MM.1S (cell line): Measurements from ENCODE around the gene SLC22A3.
A peak's percentile ranks its signal among the peaks of the same experiment; 100 is the strongest.
"Not testable (repeated sequence)": the region's sequence is repeated elsewhere in the genome, so short reads cannot be mapped to it uniquely, and the experiment has no call there.

Experiments
- DNase-seq: peaks from one replicate; pipeline ENCODE4 v3.0.0-alpha.2; 2015
- H2AFZ ChIP-seq: fragments of 300-600 bp; sonication (generic); 2 replicates; pipeline ENCODE4 v1.6.0; 2016; ENCODE audit warnings: antibody characterized with exemption, low read length
- H3F3A ChIP-seq: fragments of 300-600 bp; sonication (generic); 2 replicates; pipeline ENCODE4 v1.6.1; 2016; ENCODE audit warnings: mild to moderate bottlenecking, antibody characterized with exemption, low read length, moderate library complexity, mixed read lengths; ENCODE audit not compliant: insufficient read depth
- H3K27ac ChIP-seq: fragments of 300-600 bp; sonication (generic); 2 replicates; pipeline ENCODE4 v1.5.1; 2016; ENCODE audit warnings: mild to moderate bottlenecking, low read length
- H3K27me3 ChIP-seq: fragments of 300-600 bp; sonication (generic); replicated peaks from 2 replicates; pipeline ENCODE4 v1.6.0; 2016; ENCODE audit warnings: low read length; ENCODE audit not compliant: insufficient read depth
- H3K36me3 ChIP-seq: fragments of 300-600 bp; sonication (generic); replicated peaks from 2 replicates; pipeline ENCODE4 v1.6.1; 2016; ENCODE audit warnings: mild to moderate bottlenecking, low read length, mixed read lengths; ENCODE audit not compliant: insufficient read depth
- H3K4me1 ChIP-seq: fragments of 300-600 bp; sonication (generic); 2 replicates; pipeline ENCODE4 v1.6.1; 2016; ENCODE audit warnings: low read length, mixed read lengths
- H3K4me2 ChIP-seq: fragments of 300-600 bp; sonication (generic); 2 replicates; pipeline ENCODE4 v1.6.0; 2016; ENCODE audit warnings: low read depth, low read length
- H3K4me3 ChIP-seq: fragments of 300-600 bp; sonication (generic); 2 replicates; pipeline ENCODE4 v1.5.1; 2016; ENCODE audit warnings: low read length, mixed read lengths
- H3K79me2 ChIP-seq: fragments of 300-600 bp; sonication (generic); 2 replicates; pipeline ENCODE4 v1.6.1; 2016; ENCODE audit warnings: mixed run types, low read length, mixed read lengths
- H3K9ac ChIP-seq: fragments of 300-600 bp; sonication (generic); 2 replicates; pipeline ENCODE4 v1.6.1; 2016; ENCODE audit warnings: low read length, mixed read lengths
- H3K9me2 ChIP-seq: fragments of 300-600 bp; sonication (generic); replicated peaks from 2 replicates; pipeline ENCODE4 v1.6.1; 2016; ENCODE audit warnings: mild to moderate bottlenecking, low read length, mixed read lengths; ENCODE audit not compliant: insufficient read depth
- H3K9me3 ChIP-seq: fragments of 300-600 bp; sonication (generic); replicated peaks from 2 replicates; pipeline ENCODE4 v1.6.1; 2016; ENCODE audit warnings: mild to moderate bottlenecking, low read length, mixed read lengths; ENCODE audit not compliant: insufficient read depth
- H4K20me1 ChIP-seq: fragments of 300-600 bp; sonication (generic); 2 replicates; pipeline ENCODE4 v1.6.1; 2016; ENCODE audit warnings: mild to moderate bottlenecking, low read length, moderate library complexity, mixed read lengths; ENCODE audit not compliant: insufficient read depth
- EZH2 ChIP-seq: fragments of 300-600 bp; sonication (generic); optimal IDR thresholded peaks from 2 replicates; pipeline ENCODE3; 2017; ENCODE audit warnings: low read depth, mild to moderate bottlenecking, antibody characterized with exemption, low read length, mixed read lengths
- EZH2phosphoT487 ChIP-seq: fragments of 300-600 bp; sonication (generic); IDR thresholded peaks from 2 replicates; pipeline ENCODE4 v1.6.1; 2018; ENCODE audit warnings: antibody characterized with exemption, low read length
- TF ChIP-seq, protein P1 (sequence below): fragments of 300-600 bp; sonication (generic); IDR thresholded peaks from 2 replicates; pipeline ENCODE4 v1.5.1; 2016; ENCODE audit warnings: antibody characterized with exemption, low read length, mixed read lengths

Gene SLC22A3

DNA sequence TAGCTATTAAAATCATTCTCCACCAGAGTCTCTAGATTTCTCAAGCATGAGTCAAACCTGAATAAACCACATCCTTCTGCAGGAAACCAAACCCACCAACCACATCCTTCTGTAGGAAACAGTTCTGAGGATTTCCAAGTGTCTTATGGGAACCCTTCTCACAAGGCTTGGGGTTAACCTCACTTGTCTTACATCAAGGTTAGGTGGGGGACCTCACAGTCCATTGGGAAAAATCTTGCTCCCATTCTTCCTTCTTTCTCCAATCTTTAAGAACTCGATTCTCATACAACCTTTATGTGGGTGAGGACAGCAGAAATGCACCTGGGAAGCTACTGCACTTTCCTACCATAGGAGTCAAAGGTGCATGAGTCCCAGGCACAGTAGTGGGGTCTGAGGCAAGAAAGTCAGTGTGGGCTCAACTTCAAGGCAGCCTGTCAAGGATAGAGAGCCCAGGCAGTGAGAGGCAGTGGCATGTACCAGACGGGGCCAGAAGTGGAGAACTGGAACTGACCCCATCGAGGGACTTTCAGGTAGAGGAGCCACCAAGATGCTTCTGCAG lies 114.5 kb downstream of the SLC22A3 start:
- Histone ChIP-seq H2AFZ (no peak overlapping the region), H3K9me2 (no peaks in the 10 kb centered on the region), H4K20me1 (no peaks in the 10 kb centered on the region), H3K9ac (no peak overlapping the region), H3K4me1 (peaks cover 8% of the 10 kb centered on the region), H3F3A (no peaks in the 10 kb centered on the region), H3K9me3 (no peaks in the 10 kb centered on the region), H3K4me3 (no peak overlapping the region), H3K27me3 (no peaks in the 10 kb centered on the region), H3K36me3 (no peaks in the 10 kb centered on the region), H3K79me2 (no peaks in the 10 kb centered on the region), H3K4me2 (peak overlapping the region; percentile 24; the same call in 1 of the 2 replicates), H3K27ac (no peak overlapping the region)
- DNase-seq, result peak; percentile 48
- TF ChIP-seq, protein P1, sequence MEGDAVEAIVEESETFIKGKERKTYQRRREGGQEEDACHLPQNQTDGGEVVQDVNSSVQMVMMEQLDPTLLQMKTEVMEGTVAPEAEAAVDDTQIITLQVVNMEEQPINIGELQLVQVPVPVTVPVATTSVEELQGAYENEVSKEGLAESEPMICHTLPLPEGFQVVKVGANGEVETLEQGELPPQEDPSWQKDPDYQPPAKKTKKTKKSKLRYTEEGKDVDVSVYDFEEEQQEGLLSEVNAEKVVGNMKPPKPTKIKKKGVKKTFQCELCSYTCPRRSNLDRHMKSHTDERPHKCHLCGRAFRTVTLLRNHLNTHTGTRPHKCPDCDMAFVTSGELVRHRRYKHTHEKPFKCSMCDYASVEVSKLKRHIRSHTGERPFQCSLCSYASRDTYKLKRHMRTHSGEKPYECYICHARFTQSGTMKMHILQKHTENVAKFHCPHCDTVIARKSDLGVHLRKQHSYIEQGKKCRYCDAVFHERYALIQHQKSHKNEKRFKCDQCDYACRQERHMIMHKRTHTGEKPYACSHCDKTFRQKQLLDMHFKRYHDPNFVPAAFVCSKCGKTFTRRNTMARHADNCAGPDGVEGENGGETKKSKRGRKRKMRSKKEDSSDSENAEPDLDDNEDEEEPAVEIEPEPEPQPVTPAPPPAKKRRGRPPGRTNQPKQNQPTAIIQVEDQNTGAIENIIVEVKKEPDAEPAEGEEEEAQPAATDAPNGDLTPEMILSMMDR, result no peak
- TF ChIP-seq EZH2phosphoT487 (no peak), EZH2 (no peak)

DNA sequence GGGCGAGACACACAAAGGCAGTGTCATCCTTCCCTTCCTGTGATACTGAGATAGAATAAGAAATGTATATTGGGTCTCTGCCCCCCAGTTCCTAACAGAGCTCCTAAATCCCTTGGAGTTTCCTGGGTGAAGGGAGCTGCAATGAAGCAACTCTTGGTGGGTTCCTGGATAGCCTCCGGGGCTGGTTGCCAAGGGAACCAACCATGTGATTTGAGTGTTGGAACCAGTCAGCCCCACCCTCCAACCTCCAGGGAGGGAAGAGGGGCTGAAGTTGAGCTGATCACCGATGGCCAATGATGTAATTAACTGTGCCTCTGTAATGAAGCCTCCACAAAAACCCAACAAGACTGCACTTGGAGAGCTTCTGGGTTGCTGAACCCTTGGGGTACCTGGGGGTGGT lies 116.6 kb downstream of the SLC22A3 start:
- H4K20me1 ChIP-seq, result no peaks in the 10 kb centered on the region
- no peak overlapping the region for H3K27ac ChIP-seq

DNA sequence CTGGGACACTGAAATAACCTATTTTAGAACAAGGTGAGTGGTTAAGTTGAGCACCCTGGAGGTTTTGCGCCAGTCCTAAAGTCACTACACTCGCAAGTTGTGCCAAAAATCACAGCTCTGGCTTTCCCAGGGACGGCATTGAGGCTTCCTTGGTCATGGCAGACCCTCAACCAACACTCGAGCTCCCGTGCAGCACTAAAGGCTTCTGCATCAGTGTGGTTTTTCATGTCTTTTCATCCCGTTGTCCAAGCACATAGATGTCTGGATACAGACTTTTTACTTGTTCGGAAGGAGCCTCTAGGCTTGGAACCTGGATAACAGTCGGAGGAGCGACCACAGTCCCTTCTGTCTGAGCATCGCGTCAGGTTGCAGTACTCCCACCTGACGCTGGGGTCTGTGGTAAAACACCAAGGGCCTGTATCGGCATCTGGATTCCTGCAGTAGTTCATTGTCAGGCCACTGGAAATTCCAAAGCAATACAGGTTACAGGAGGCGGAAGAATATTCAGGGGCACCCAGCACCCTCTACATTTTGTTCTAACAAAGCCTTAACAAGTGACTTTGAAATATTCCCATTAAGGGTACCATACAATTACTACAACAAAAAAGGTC lies 119.2 kb downstream of the SLC22A3 start:
- not testable (repeated sequence) for H3K27me3 ChIP-seq, H3K9me3 ChIP-seq, H4K20me1 ChIP-seq, H2AFZ ChIP-seq, H3K4me3 ChIP-seq, H3K36me3 ChIP-seq, DNase-seq, H3K4me2 ChIP-seq, H3K27ac ChIP-seq, H3K9me2 ChIP-seq, H3K9ac ChIP-seq, H3K4me1 ChIP-seq, H3K79me2 ChIP-seq, H3F3A ChIP-seq

More for the DNA sequence above, 116.6 kb downstream of the SLC22A3 start:
- no peaks in the 10 kb centered on the region for H3K9me2 ChIP-seq
- TF ChIP-seq EZH2 (no peak), EZH2phosphoT487 (no peak)
- TF ChIP-seq, protein P1, result no peak
- H3K36me3 ChIP-seq, result no peaks in the 10 kb centered on the region
- no peak for DNase-seq
- H2AFZ ChIP-seq, result no peak overlapping the region
- H3K79me2 ChIP-seq, result no peaks in the 10 kb centered on the region
- no peak overlapping the region for H3K4me3 ChIP-seq
- no peaks in the 10 kb centered on the region for H3K9me3 ChIP-seq
- no peaks in the 10 kb centered on the region for H3K27me3 ChIP-seq
- peaks cover 8% of the 10 kb centered on the region for H3K4me1 ChIP-seq
- H3K4me2 ChIP-seq, result no peak overlapping the region
- no peak overlapping the region for H3K9ac ChIP-seq
- no peaks in the 10 kb centered on the region for H3F3A ChIP-seq

DNA sequence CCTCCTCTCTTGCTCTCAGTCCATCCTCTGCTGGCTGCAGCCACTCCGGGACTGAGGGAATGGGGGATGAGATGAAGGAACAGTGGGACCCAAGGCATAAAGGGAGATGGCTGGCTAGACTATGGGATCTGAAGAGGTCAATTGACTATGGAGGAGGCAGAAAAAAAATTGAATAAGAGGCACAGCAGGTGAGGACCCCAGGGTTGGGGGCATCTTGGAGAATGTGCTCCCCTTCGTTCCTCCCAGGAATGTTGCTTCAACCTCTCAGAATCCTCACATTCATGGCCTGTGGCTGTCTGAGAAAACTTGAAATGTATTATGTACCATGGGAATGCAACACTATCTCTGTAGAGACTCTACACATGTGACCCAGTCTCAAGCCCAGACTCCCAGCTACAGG lies 121.0 kb downstream of the SLC22A3 start:
- Histone ChIP-seq H3K36me3 (no peaks in the 10 kb centered on the region), H3K9me2 (no peaks in the 10 kb centered on the region), H3K27ac (no peak overlapping the region), H2AFZ (no peak overlapping the region), H3F3A (no peaks in the 10 kb centered on the region), H3K79me2 (no peaks in the 10 kb centered on the region), H3K9me3 (no peaks in the 10 kb centered on the region), H3K9ac (no peak overlapping the region), H3K4me2 (no peak overlapping the region), H3K4me3 (no peak overlapping the region), H3K27me3 (no peaks in the 10 kb centered on the region), H3K4me1 (no peaks in the 10 kb centered on the region), H4K20me1 (no peaks in the 10 kb centered on the region)
- TF ChIP-seq EZH2phosphoT487, result no peak
- no peak for TF ChIP-seq EZH2
- TF ChIP-seq, protein P1, result no peak
- DNase-seq, result no peak

DNA sequence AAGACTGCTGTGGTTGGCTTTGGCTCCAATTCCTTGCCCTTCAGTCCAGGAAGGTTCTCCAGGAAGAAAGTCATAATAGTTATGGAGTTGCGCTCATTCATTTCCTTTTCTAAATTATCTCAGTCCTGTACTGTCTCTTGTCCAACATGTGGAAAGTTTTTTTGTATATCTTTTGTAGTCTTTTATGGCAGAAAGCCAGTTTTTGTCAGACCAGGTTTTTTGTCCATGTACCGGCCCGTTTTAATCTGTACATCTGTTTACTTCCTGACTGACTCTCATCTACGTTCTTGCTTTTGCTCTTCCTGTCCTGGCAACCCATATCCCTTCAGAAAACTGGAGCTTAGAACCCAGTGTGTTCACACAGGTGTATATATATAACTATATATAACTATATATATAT lies 127.9 kb downstream of the SLC22A3 start:
- not testable (repeated sequence) for H3K4me3 ChIP-seq, H3K9ac ChIP-seq, H3K9me2 ChIP-seq, H3F3A ChIP-seq, H3K9me3 ChIP-seq, H3K27ac ChIP-seq, H3K79me2 ChIP-seq, H3K4me2 ChIP-seq, DNase-seq, H3K36me3 ChIP-seq, H2AFZ ChIP-seq, H4K20me1 ChIP-seq, H3K27me3 ChIP-seq, H3K4me1 ChIP-seq
